ENCODE measurements around the gene AGPAT3.

The AGPAT3 gene

GRCh38 chr21:44018127-44018526 lies 153.1 kb downstream of the AGPAT3 start:
- H3K4me1 ChIP-seq (ENCODE audit: control insufficient read depth, insufficient read depth, low read length), result peaks cover 24% of the 10 kb centered on the region
- no peaks in the 10 kb centered on the region for H3K9me3 ChIP-seq (ENCODE audit: control insufficient read depth, low read length)
- H3K9ac ChIP-seq (ENCODE audit: low read length), result no peak overlapping the region
- H3K36me3 ChIP-seq (ENCODE audit: control insufficient read depth, insufficient read depth, low read length), result no peaks in the 10 kb centered on the region
- no peak overlapping the region for H3K4me3 ChIP-seq (ENCODE audit: low read length)
- H3K27me3 ChIP-seq (ENCODE audit: control insufficient read depth, insufficient read depth, low read length), result no peaks in the 10 kb centered on the region

GRCh38 chr21:44018813-44019567 lies 154.0 kb downstream of the AGPAT3 start:
- no peaks in the 10 kb centered on the region for H3K27me3 ChIP-seq (ENCODE audit: control insufficient read depth, insufficient read depth, low read length)
- H3K4me3 ChIP-seq (ENCODE audit: low read length), result no peak overlapping the region
- peaks cover 16% of the 10 kb centered on the region for H3K4me1 ChIP-seq (ENCODE audit: control insufficient read depth, insufficient read depth, low read length)
- no peaks in the 10 kb centered on the region for H3K9me3 ChIP-seq (ENCODE audit: control insufficient read depth, low read length)
- no peaks in the 10 kb centered on the region for H3K36me3 ChIP-seq (ENCODE audit: control insufficient read depth, insufficient read depth, low read length)
- H3K9ac ChIP-seq (ENCODE audit: low read length), result no peak overlapping the region

- H3K4me1 ChIP-seq (ENCODE audit: control insufficient read depth, insufficient read depth, low read length), result peaks cover 11% of the 10 kb centered on the region
- no peak overlapping the region for H3K4me3 ChIP-seq (ENCODE audit: low read length)
- H3K27me3 ChIP-seq (ENCODE audit: control insufficient read depth, insufficient read depth, low read length), result no peaks in the 10 kb centered on the region
Measured at GRCh38 chr21:44019568-44019958, 154.5 kb downstream of the AGPAT3 start.

GRCh38 chr21:44020551-44020950 lies 155.5 kb downstream of the AGPAT3 start:
- Histone ChIP-seq H3K9me3 (ENCODE audit: control insufficient read depth, low read length) (no peaks in the 10 kb centered on the region), H3K36me3 (ENCODE audit: control insufficient read depth, insufficient read depth, low read length) (no peaks in the 10 kb centered on the region), H3K9ac (ENCODE audit: low read length) (no peak overlapping the region), H3K27me3 (ENCODE audit: control insufficient read depth, insufficient read depth, low read length) (no peaks in the 10 kb centered on the region), H3K4me1 (ENCODE audit: control insufficient read depth, insufficient read depth, low read length) (peaks cover 16% of the 10 kb centered on the region), H3K4me3 (ENCODE audit: low read length) (no peak overlapping the region)

More at GRCh38 chr21:44019568-44019958, 154.5 kb downstream of the AGPAT3 start:
- no peaks in the 10 kb centered on the region for H3K36me3 ChIP-seq (ENCODE audit: control insufficient read depth, insufficient read depth, low read length)
- H3K9me3 ChIP-seq (ENCODE audit: control insufficient read depth, low read length), result no peaks in the 10 kb centered on the region
- H3K9ac ChIP-seq (ENCODE audit: low read length), result no peak overlapping the region

GRCh38 chr21:44021064-44021463 lies 156.0 kb downstream of the AGPAT3 start:
- H3K27me3 ChIP-seq (ENCODE audit: control insufficient read depth, insufficient read depth, low read length), result no peaks in the 10 kb centered on the region
- H3K4me1 ChIP-seq (ENCODE audit: control insufficient read depth, insufficient read depth, low read length), result peaks cover 16% of the 10 kb centered on the region
- no peak overlapping the region for H3K4me3 ChIP-seq (ENCODE audit: low read length)
- no peaks in the 10 kb centered on the region for H3K36me3 ChIP-seq (ENCODE audit: control insufficient read depth, insufficient read depth, low read length)
- H3K9ac ChIP-seq (ENCODE audit: low read length), result no peak overlapping the region
- no peaks in the 10 kb centered on the region for H3K9me3 ChIP-seq (ENCODE audit: control insufficient read depth, low read length)

GRCh38 chr21:44024257-44024656 lies 159.2 kb downstream of the AGPAT3 start:
- Histone ChIP-seq H3K4me3 (ENCODE audit: low read length) (no peak overlapping the region), H3K9me3 (ENCODE audit: control insufficient read depth, low read length) (no peaks in the 10 kb centered on the region), H3K4me1 (ENCODE audit: control insufficient read depth, insufficient read depth, low read length) (peaks cover 13% of the 10 kb centered on the region), H3K36me3 (ENCODE audit: control insufficient read depth, insufficient read depth, low read length) (no peaks in the 10 kb centered on the region), H3K9ac (ENCODE audit: low read length) (no peak overlapping the region), H3K27me3 (ENCODE audit: control insufficient read depth, insufficient read depth, low read length) (no peaks in the 10 kb centered on the region)

- no peaks in the 10 kb centered on the region for H3K27me3 ChIP-seq (ENCODE audit: control insufficient read depth, insufficient read depth, low read length)
- no peak overlapping the region for H3K4me3 ChIP-seq (ENCODE audit: low read length)
- H3K36me3 ChIP-seq (ENCODE audit: control insufficient read depth, insufficient read depth, low read length), result no peaks in the 10 kb centered on the region
- H3K9me3 ChIP-seq (ENCODE audit: control insufficient read depth, low read length), result no peaks in the 10 kb centered on the region
- H3K9ac ChIP-seq (ENCODE audit: low read length), result no peak overlapping the region
- peaks cover 13% of the 10 kb centered on the region for H3K4me1 ChIP-seq (ENCODE audit: control insufficient read depth, insufficient read depth, low read length)
Measured at GRCh38 chr21:44024887-44025353, 159.9 kb downstream of the AGPAT3 start.

GRCh38 chr21:44027607-44028286 lies 162.7 kb downstream of the AGPAT3 start:
- H3K4me1 ChIP-seq (ENCODE audit: control insufficient read depth, insufficient read depth, low read length), result peaks cover 7% of the 10 kb centered on the region
- H3K27me3 ChIP-seq (ENCODE audit: control insufficient read depth, insufficient read depth, low read length), result no peaks in the 10 kb centered on the region
- H3K9ac ChIP-seq (ENCODE audit: low read length), result no peak overlapping the region
- H3K36me3 ChIP-seq (ENCODE audit: control insufficient read depth, insufficient read depth, low read length), result peaks cover 3% of the 10 kb centered on the region
- no peaks in the 10 kb centered on the region for H3K9me3 ChIP-seq (ENCODE audit: control insufficient read depth, low read length)
- H3K4me3 ChIP-seq (ENCODE audit: low read length), result no peak overlapping the region

- Histone ChIP-seq H3K4me3 (ENCODE audit: low read length) (no peak overlapping the region), H3K9ac (ENCODE audit: low read length) (no peak overlapping the region), H3K4me1 (ENCODE audit: control insufficient read depth, insufficient read depth, low read length) (peaks cover 7% of the 10 kb centered on the region)
Measured at GRCh38 chr21:44028287-44028659, 163.2 kb downstream of the AGPAT3 start.

GRCh38 chr21:44029460-44030087 lies 164.6 kb downstream of the AGPAT3 start:
- Histone ChIP-seq H3K9me3 (ENCODE audit: control insufficient read depth, low read length) (no peaks in the 10 kb centered on the region), H3K9ac (ENCODE audit: low read length) (no peak overlapping the region), H3K4me3 (ENCODE audit: low read length) (no peak overlapping the region), H3K36me3 (ENCODE audit: control insufficient read depth, insufficient read depth, low read length) (peaks cover 4% of the 10 kb centered on the region), H3K27me3 (ENCODE audit: control insufficient read depth, insufficient read depth, low read length) (no peaks in the 10 kb centered on the region), H3K4me1 (ENCODE audit: control insufficient read depth, insufficient read depth, low read length) (peaks cover 7% of the 10 kb centered on the region)

More at GRCh38 chr21:44028287-44028659, 163.2 kb downstream of the AGPAT3 start:
- Histone ChIP-seq H3K27me3 (ENCODE audit: control insufficient read depth, insufficient read depth, low read length) (no peaks in the 10 kb centered on the region), H3K36me3 (ENCODE audit: control insufficient read depth, insufficient read depth, low read length) (peaks cover 4% of the 10 kb centered on the region), H3K9me3 (ENCODE audit: control insufficient read depth, low read length) (no peaks in the 10 kb centered on the region)

GRCh38 chr21:44035244-44035643 lies 170.2 kb downstream of the AGPAT3 start:
- H3K27me3 ChIP-seq (ENCODE audit: control insufficient read depth, insufficient read depth, low read length), result no peaks in the 10 kb centered on the region
- peaks cover 13% of the 10 kb centered on the region for H3K36me3 ChIP-seq (ENCODE audit: control insufficient read depth, insufficient read depth, low read length)

More at GRCh38 chr21:44035244-44035643, 170.2 kb downstream of the AGPAT3 start:
- H3K9me3 ChIP-seq (ENCODE audit: control insufficient read depth, low read length), result no peaks in the 10 kb centered on the region
- no peak overlapping the region for H3K9ac ChIP-seq (ENCODE audit: low read length)
- H3K4me1 ChIP-seq (ENCODE audit: control insufficient read depth, insufficient read depth, low read length), result no peaks in the 10 kb centered on the region
- H3K4me3 ChIP-seq (ENCODE audit: low read length), result no peak overlapping the region
